ENCODE data around the gene ZMYND10. TPM values are rescaled to one million over a fixed set of nuclear protein-coding genes. Genes with fewer than 3 reads are reported as not detected.

Gene ZMYND10
- total RNA-seq, 1 experiment from 2014 or later, result 0.74 TPM

GRCh38 chr3:50331364-50331907 is 14.1 kb downstream of the ZMYND10 start:
- ChIA-PET CTCF (interaction anchor here (0.8 kb wide), 1 partner anchor 15 kb away, joined by 6 read pairs; no protein-coding TSS in a partner anchor), POLR2A (no interaction called here)

GRCh38 chr3:50330330-50330729 is 15.2 kb downstream of the ZMYND10 start:
- CTCF ChIA-PET, result no interaction called here
- POLR2A ChIA-PET, result no interaction called here
- no peak overlapping the region for H3K4me3 Mint-ChIP-seq
- H3K27ac Mint-ChIP-seq, result no peak overlapping the region
- H3K36me3 Mint-ChIP-seq, result peaks cover 28% of the 10 kb centered on the region
- no peak for DNase-seq (ENCODE audit: low spot score)
- TF ChIP-seq USF2 (CRISPR knock-in tag; IDR thresholded peaks at IDR 0.05), result no peak
- TF ChIP-seq NR2C2 (CRISPR knock-in tag; IDR thresholded peaks at IDR 0.05), result no peak
- no peak for TF ChIP-seq ATF1 (CRISPR knock-in tag; IDR thresholded peaks at IDR 0.05)
- no peak for TF ChIP-seq ATF3 (CRISPR knock-in tag; conservative IDR thresholded peaks at IDR 0.05)
- no peak for TF ChIP-seq ZNF317 (CRISPR knock-in tag; IDR thresholded peaks at IDR 0.05; ENCODE audit: borderline replicate concordance, low read depth)
- TF ChIP-seq FOXK1 (CRISPR knock-in tag; IDR thresholded peaks at IDR 0.05), result no peak
- TF ChIP-seq, protein P1, sequence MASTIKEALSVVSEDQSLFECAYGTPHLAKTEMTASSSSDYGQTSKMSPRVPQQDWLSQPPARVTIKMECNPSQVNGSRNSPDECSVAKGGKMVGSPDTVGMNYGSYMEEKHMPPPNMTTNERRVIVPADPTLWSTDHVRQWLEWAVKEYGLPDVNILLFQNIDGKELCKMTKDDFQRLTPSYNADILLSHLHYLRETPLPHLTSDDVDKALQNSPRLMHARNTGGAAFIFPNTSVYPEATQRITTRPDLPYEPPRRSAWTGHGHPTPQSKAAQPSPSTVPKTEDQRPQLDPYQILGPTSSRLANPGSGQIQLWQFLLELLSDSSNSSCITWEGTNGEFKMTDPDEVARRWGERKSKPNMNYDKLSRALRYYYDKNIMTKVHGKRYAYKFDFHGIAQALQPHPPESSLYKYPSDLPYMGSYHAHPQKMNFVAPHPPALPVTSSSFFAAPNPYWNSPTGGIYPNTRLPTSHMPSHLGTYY (CRISPR knock-in tag; IDR thresholded peaks at IDR 0.05), result no peak
- TF ChIP-seq NR1H2 (CRISPR knock-in tag; IDR thresholded peaks at IDR 0.05), result no peak
- TF ChIP-seq MAX (CRISPR knock-in tag; IDR thresholded peaks at IDR 0.05), result no peak
- TF ChIP-seq SP1 (CRISPR knock-in tag; conservative IDR thresholded peaks at IDR 0.05), result no peak
- H3K9me3 Mint-ChIP-seq, result no peaks in the 10 kb centered on the region
- peaks cover 7% of the 10 kb centered on the region for H3K4me1 Mint-ChIP-seq
- no peaks in the 10 kb centered on the region for H3K27me3 Mint-ChIP-seq (ENCODE audit: low read depth)
- ATAC-seq, result no peak

More at GRCh38 chr3:50331364-50331907, 14.1 kb downstream of the ZMYND10 start:
- H3K9me3 Mint-ChIP-seq, result no peaks in the 10 kb centered on the region
- no peak overlapping the region for H3K4me3 Mint-ChIP-seq
- H3K4me1 Mint-ChIP-seq, result peaks cover 15% of the 10 kb centered on the region
- H3K27me3 Mint-ChIP-seq (ENCODE audit: low read depth), result no peaks in the 10 kb centered on the region
- ATAC-seq (no peak), DNase-seq (ENCODE audit: low spot score) (no peak)
- H3K36me3 Mint-ChIP-seq, result peaks cover 24% of the 10 kb centered on the region
- no peak overlapping the region for H3K27ac Mint-ChIP-seq
- TF ChIP-seq E2F1 (CRISPR knock-in tag; IDR thresholded peaks at IDR 0.05) (no peak), TEAD1 (CRISPR knock-in tag; IDR thresholded peaks at IDR 0.05) (no peak), ATF2 (CRISPR knock-in tag; IDR thresholded peaks at IDR 0.05; ENCODE audit: borderline replicate concordance, low read depth) (no peak), CREB1 (CRISPR knock-in tag; IDR thresholded peaks at IDR 0.05) (no peak), AR (CRISPR knock-in tag; IDR thresholded peaks at IDR 0.05) (no peak), NFE2L1 (CRISPR knock-in tag; IDR thresholded peaks at IDR 0.05) (no peak), ZNF671 (CRISPR knock-in tag; IDR thresholded peaks at IDR 0.05) (no peak), SMAD4 (CRISPR knock-in tag; IDR thresholded peaks at IDR 0.05) (no peak), NR3C1 (CRISPR knock-in tag; conservative IDR thresholded peaks at IDR 0.05; ENCODE audit: low read depth) (no peak), PRRX2 (CRISPR knock-in tag; IDR thresholded peaks at IDR 0.05) (no peak), TEAD4 (CRISPR knock-in tag; IDR thresholded peaks at IDR 0.05) (no peak)
- TF ChIP-seq, protein P2, sequence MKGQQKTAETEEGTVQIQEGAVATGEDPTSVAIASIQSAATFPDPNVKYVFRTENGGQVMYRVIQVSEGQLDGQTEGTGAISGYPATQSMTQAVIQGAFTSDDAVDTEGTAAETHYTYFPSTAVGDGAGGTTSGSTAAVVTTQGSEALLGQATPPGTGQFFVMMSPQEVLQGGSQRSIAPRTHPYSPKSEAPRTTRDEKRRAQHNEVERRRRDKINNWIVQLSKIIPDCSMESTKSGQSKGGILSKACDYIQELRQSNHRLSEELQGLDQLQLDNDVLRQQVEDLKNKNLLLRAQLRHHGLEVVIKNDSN (CRISPR knock-in tag; IDR thresholded peaks at IDR 0.05), result no peak

Data from WTC11 (cell line).